Peyer's patch (tissue), 4 donors: ENCODE data around the gene TGFBR3L.

Experiments used
- POLR2A ChIP-seq, 2 donors: fragments of 450-650 bp; IDR thresholded peaks; one replicate each; pipeline ENCODE4 v1.5.1; 2017; ENCODE audit warnings: antibody characterized with exemption in 2 of 2, mild to moderate bottlenecking in 2 of 2, moderate library complexity in 2 of 2
- TF ChIP-seq, protein P1 (sequence below), 6 experiments: fragments of 450-650 bp in 4 of 6; fragments of 200-600 bp in 2 of 6; sonication (generic) in 1 of 6; IDR thresholded peaks; one replicate each; pipeline ENCODE4 v1.5.1; 2017 to 2019; ENCODE audit warnings: antibody characterized with exemption in 6 of 6, mild to moderate bottlenecking in 3 of 6, moderate library complexity in 1 of 6

DNA sequence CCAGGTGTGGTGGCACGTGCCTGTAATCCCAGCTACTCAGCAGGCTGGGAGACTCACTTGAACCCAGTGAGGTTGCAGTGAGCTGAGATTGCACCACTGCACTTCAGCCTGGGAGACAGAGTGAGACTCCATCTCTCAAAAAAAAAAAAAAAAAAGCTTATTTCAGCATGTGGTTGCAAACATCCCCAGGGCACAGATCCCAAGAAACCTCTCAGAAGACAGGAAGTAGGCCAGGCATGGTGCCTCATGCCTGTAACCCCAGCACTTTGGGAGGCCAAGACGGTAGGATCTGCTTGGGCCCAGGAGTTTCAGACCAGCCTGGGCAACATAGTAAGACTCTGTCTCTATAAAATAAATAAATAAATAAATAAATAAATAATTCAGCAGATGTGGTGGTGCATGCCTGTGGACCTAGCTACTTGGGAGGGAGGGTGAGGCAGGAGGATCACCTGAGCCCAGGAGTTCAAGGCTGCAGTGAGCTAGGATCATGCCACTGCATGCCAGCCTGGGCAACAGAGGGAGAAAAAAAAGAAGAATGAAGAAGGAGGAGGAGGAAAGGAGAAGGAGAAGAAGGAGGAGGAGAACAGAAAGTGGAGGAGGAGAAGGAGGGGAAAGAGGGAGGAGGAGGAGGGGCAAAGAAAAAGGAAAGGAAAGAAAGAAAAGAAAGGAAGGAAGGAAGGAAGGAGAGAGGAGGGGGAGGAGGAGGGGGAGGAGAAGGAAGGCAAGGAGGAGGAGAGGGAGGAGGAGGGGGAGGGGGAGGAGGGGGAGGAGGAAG is 30.6 kb upstream of the TGFBR3L start:
- no peak for TF ChIP-seq POLR2A (IDR thresholded peaks at IDR 0.05)
- TF ChIP-seq, protein P1, sequence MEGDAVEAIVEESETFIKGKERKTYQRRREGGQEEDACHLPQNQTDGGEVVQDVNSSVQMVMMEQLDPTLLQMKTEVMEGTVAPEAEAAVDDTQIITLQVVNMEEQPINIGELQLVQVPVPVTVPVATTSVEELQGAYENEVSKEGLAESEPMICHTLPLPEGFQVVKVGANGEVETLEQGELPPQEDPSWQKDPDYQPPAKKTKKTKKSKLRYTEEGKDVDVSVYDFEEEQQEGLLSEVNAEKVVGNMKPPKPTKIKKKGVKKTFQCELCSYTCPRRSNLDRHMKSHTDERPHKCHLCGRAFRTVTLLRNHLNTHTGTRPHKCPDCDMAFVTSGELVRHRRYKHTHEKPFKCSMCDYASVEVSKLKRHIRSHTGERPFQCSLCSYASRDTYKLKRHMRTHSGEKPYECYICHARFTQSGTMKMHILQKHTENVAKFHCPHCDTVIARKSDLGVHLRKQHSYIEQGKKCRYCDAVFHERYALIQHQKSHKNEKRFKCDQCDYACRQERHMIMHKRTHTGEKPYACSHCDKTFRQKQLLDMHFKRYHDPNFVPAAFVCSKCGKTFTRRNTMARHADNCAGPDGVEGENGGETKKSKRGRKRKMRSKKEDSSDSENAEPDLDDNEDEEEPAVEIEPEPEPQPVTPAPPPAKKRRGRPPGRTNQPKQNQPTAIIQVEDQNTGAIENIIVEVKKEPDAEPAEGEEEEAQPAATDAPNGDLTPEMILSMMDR (IDR thresholded peaks at IDR 0.05) = no peak
